Measurements from ENCODE around the gene ABHD12. TPM values are rescaled to one million over a fixed set of nuclear protein-coding genes. Genes with fewer than 3 reads are reported as not detected.
A peak's percentile ranks its signal among the peaks of the same experiment; 100 is the strongest.

Gene ABHD12
- total RNA-seq, 1 donor from 2014 or later, result 35.8 TPM

GRCh38 chr20:25285091-25285647 is 105.5 kb downstream of the ABHD12 start:
- intact Hi-C loops (cut with DNase I), result no loop called here
- DNase-seq (ENCODE audit: low spot score), result peak; percentile 71

- intact Hi-C loops (cut with DNase I), result no loop called here
- DNase-seq (ENCODE audit: low spot score), result peak; percentile 68
Measured at GRCh38 chr20:25284131-25284601, 106.5 kb downstream of the ABHD12 start.

- intact Hi-C loops (cut with DNase I), result no loop called here
- DNase-seq (ENCODE audit: low spot score), result peak; percentile 75
Measured at GRCh38 chr20:25283221-25283951, 107.2 kb downstream of the ABHD12 start.

- intact Hi-C loops (cut with DNase I), result no loop called here
- peak; percentile 68 for DNase-seq (ENCODE audit: low spot score)
Measured at GRCh38 chr20:25282796-25283195, 107.8 kb downstream of the ABHD12 start.

GRCh38 chr20:25282034-25282781 is 108.4 kb downstream of the ABHD12 start:
- peak; percentile 41 for DNase-seq (ENCODE audit: low spot score)
- intact Hi-C loops (cut with DNase I), result no loop called here

GRCh38 chr20:25281541-25281991 is 109.1 kb downstream of the ABHD12 start:
- intact Hi-C loops (cut with DNase I), result no loop called here
- DNase-seq (ENCODE audit: low spot score), result peak; percentile 53

GRCh38 chr20:25280574-25281535 is 109.8 kb downstream of the ABHD12 start:
- DNase-seq (ENCODE audit: low spot score), result peak; percentile 65
- intact Hi-C loops (cut with DNase I), result no loop called here

GRCh38 chr20:25280051-25280573 is 110.5 kb downstream of the ABHD12 start:
- intact Hi-C loops (cut with DNase I), result no loop called here
- DNase-seq (ENCODE audit: low spot score), result peak; percentile 71

GRCh38 chr20:25279403-25279802 is 111.2 kb downstream of the ABHD12 start:
- DNase-seq (ENCODE audit: low spot score), result no peak
- intact Hi-C loops (cut with DNase I), result no loop called here

- intact Hi-C loops (cut with DNase I), result no loop called here
- DNase-seq (ENCODE audit: low spot score), result peak; percentile 70
Measured at GRCh38 chr20:25278636-25279361, 111.8 kb downstream of the ABHD12 start.

GRCh38 chr20:25277941-25278521 is 112.6 kb downstream of the ABHD12 start:
- intact Hi-C loops (cut with DNase I), result no loop called here
- peak; percentile 67 for DNase-seq (ENCODE audit: low spot score)

- peak; percentile 79 for DNase-seq (ENCODE audit: low spot score)
- intact Hi-C loops (cut with DNase I), result no loop called here
Measured at GRCh38 chr20:25277051-25277801, 113.4 kb downstream of the ABHD12 start.

- peak; percentile 74 for DNase-seq (ENCODE audit: low spot score)
- intact Hi-C loops (cut with DNase I), result no loop called here
Measured at GRCh38 chr20:25276533-25277050, 114.0 kb downstream of the ABHD12 start.

- DNase-seq (ENCODE audit: low spot score), result peak; percentile 66
- intact Hi-C loops (cut with DNase I), result no loop called here
Measured at GRCh38 chr20:25275813-25276532, 114.7 kb downstream of the ABHD12 start.

GRCh38 chr20:25274891-25275812 is 115.5 kb downstream of the ABHD12 start:
- DNase-seq (ENCODE audit: low spot score), result peak; percentile 82
- intact Hi-C loops (cut with DNase I), result no loop called here
